GM06990 (cell line): ENCODE data around the gene KCNA1.

ENCODE experiments used
- DNase-seq: peaks from one replicate; pipeline ENCODE4 v3.0.0-alpha.2; 2011; ENCODE audit not compliant: insufficient read length; ENCODE audit errors: extremely low read depth
- H3K27me3 ChIP-seq: replicated peaks from 2 replicates; pipeline ENCODE4 v1.6.0; 2011; ENCODE audit warnings: low read length; ENCODE audit not compliant: control insufficient read depth, insufficient read depth
- H3K36me3 ChIP-seq: 2 replicates; pipeline ENCODE4 v1.5.1; 2011; ENCODE audit warnings: low read length; ENCODE audit not compliant: control insufficient read depth, insufficient read depth
- H3K4me3 ChIP-seq: replicated peaks from 2 replicates; pipeline ENCODE4 v1.5.1; 2011; ENCODE audit warnings: low read depth, mild to moderate bottlenecking, control low read depth, low read length
- TF ChIP-seq, protein P1 (sequence below): IDR thresholded peaks from 2 replicates; pipeline ENCODE4 v1.5.1; 2011; ENCODE audit warnings: low read length, control low read depth, mild to moderate bottlenecking, inconsistent platforms; ENCODE audit not compliant: insufficient read depth, poor library complexity, severe bottlenecking

Gene KCNA1

GRCh38 chr12:4909734-4910501, at the start of gene KCNA1:
Gene KCNA1 (plus strand): TSS chr12:4909905. CDS start chr12:4911379, 1,474 bp downstream.
- no peaks in the 10 kb centered on the region for H3K36me3 ChIP-seq
- TF ChIP-seq, protein P1, sequence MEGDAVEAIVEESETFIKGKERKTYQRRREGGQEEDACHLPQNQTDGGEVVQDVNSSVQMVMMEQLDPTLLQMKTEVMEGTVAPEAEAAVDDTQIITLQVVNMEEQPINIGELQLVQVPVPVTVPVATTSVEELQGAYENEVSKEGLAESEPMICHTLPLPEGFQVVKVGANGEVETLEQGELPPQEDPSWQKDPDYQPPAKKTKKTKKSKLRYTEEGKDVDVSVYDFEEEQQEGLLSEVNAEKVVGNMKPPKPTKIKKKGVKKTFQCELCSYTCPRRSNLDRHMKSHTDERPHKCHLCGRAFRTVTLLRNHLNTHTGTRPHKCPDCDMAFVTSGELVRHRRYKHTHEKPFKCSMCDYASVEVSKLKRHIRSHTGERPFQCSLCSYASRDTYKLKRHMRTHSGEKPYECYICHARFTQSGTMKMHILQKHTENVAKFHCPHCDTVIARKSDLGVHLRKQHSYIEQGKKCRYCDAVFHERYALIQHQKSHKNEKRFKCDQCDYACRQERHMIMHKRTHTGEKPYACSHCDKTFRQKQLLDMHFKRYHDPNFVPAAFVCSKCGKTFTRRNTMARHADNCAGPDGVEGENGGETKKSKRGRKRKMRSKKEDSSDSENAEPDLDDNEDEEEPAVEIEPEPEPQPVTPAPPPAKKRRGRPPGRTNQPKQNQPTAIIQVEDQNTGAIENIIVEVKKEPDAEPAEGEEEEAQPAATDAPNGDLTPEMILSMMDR, result no peak
- H3K27me3 ChIP-seq, result peaks cover 1% of the 10 kb centered on the region
- DNase-seq, result peak; percentile 38
- H3K4me3 ChIP-seq, result peak within 1 kb of the TSS; percentile 66

DNA sequence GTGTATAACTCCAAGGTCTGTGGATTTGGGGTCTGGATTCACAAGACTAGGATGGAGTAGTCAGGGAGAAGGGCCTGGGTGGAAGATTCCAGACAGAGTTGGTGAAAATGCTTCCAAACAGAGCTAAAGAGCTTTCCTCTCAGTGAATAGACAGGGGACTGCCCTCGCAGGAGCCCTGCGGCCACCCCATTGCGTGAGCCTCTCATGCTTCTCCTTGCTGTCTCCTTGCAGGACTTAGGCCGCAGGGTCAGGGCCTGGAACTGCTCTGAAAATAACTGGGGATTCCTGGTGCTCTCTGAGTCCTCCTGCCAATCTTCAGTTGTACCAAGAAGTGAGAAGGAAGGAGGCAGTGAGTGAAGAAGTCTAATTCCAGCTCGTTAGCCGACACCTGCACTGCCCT, 49.0 kb upstream of the KCNA1 start:
- DNase-seq, result no peak
- H3K4me3 ChIP-seq, result no peak overlapping the region
- no peaks in the 10 kb centered on the region for H3K36me3 ChIP-seq
- TF ChIP-seq, protein P1, result no peak
- no peaks in the 10 kb centered on the region for H3K27me3 ChIP-seq

DNA sequence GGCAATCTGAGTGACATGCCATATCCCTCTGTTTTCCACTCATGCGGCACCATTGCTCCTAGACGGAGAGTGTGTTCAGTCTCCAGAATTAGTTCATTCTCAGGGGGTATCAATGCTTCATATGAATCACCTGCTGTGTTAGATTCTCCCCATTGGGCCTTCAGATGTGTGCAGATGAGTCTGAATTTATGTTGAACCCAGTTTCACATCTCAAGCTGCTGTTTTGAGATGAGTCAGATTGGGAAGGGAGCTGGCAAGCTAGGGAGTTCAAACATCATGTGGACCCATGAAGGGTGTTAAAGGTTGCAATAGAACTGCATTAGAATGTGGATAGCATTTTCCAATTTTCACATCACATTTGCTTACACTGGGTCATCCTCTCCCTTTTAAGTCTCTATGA, 46.9 kb upstream of the KCNA1 start:
- no peak overlapping the region for H3K4me3 ChIP-seq
- H3K27me3 ChIP-seq, result no peaks in the 10 kb centered on the region
- no peaks in the 10 kb centered on the region for H3K36me3 ChIP-seq
- TF ChIP-seq, protein P1, result no peak
- DNase-seq, result peak; percentile 39

DNA sequence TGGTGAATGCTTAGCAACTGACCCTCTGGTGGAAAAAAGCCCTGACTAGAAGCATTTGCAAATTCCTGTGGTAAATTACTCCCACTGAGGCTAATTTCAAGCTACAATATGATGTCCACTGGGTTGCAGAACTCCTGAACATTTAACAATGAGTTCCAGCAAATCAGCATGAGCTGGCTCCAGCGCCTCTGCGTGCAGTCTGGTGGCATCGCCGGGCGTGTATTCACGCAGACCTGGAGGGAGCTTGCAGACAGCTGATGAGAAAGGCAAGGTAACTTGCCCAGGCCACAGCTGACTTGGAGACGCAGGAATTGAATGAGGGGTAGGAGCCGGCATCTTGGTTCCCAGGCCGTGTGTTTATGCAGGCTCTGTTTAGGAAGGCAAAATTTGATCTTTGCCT, 45.1 kb upstream of the KCNA1 start:
- Histone ChIP-seq H3K27me3 (no peaks in the 10 kb centered on the region), H3K4me3 (no peak overlapping the region), H3K36me3 (no peaks in the 10 kb centered on the region)
- TF ChIP-seq, protein P1, result no peak
- DNase-seq, result no peak

- TF ChIP-seq, protein P1, result no peak
- no peak for DNase-seq
- Histone ChIP-seq H3K27me3 (no peaks in the 10 kb centered on the region), H3K4me3 (no peak overlapping the region), H3K36me3 (no peaks in the 10 kb centered on the region)
Observed at GRCh38 chr12:4865246-4865645, 44.5 kb upstream of the KCNA1 start.

GRCh38 chr12:4866299-4866698, 43.4 kb upstream of the KCNA1 start:
- TF ChIP-seq, protein P1, result no peak
- no peaks in the 10 kb centered on the region for H3K36me3 ChIP-seq
- H3K27me3 ChIP-seq, result no peaks in the 10 kb centered on the region; the same call in 1 of the 2 replicates
- no peak for DNase-seq
- no peak overlapping the region for H3K4me3 ChIP-seq
